HepG2 (cell line): ENCODE measurements around the gene NADK2. TPM values are rescaled to one million over a fixed set of nuclear protein-coding genes. Genes with fewer than 3 reads are reported as not detected.
A peak's percentile ranks its signal among the peaks of the same experiment; 100 is the strongest.

Experiments used
- ATF1 ChIP-seq: IDR thresholded peaks from 2 replicates; pipeline ENCODE4 v1.6.1; 2016; ENCODE audit warnings: mild to moderate bottlenecking, control low read depth
- FOXA1 ChIP-seq, 2 experiments: fragments of 450-650 bp in 1 of 2; sonication (generic) in 1 of 2; formaldehyde crosslinking in 1 of 2; IDR thresholded peaks; 2 replicates each; pipeline versions ENCODE4 v1.4.0 to v1.6.1; 2016 to 2020; ENCODE audit warnings: missing genetic modification reagents in 1 of 2
- MLXIP ChIP-seq: sonication (generic); formaldehyde crosslinking; IDR thresholded peaks from 2 replicates; pipeline ENCODE4 v1.9.0; 2021; ENCODE audit warnings: missing genetic modification reagents, borderline replicate concordance
- NR2F1 ChIP-seq, 2 experiments: fragments of 450-650 bp in 1 of 2; formaldehyde crosslinking in 1 of 2; IDR thresholded peaks; 2 replicates each; pipeline versions ENCODE4 v1.5.0 to v1.6.1; 2016 to 2020; ENCODE audit warnings: mild to moderate bottlenecking in 1 of 2, missing compliant biosample characterization in 1 of 2, missing genetic modification reagents in 1 of 2, moderate library complexity in 1 of 2
- NRL ChIP-seq: sonication (generic); formaldehyde crosslinking; IDR thresholded peaks from 2 replicates; pipeline ENCODE4 v1.5.0; 2020; ENCODE audit warnings: missing genetic modification reagents, mild to moderate bottlenecking, moderate library complexity, borderline replicate concordance
- PCBP2 ChIP-seq: fragments of 200-400 bp; formaldehyde crosslinking; optimal IDR thresholded peaks from 2 replicates; pipeline ENCODE3; 2018; ENCODE audit warnings: low read length, low read depth; ENCODE audit not compliant: poor library complexity, severe bottlenecking
- PHF21A ChIP-seq: sonication (generic); formaldehyde crosslinking; IDR thresholded peaks from 2 replicates; pipeline ENCODE4 v1.5.0; 2020; ENCODE audit warnings: mild to moderate bottlenecking, missing genetic modification reagents
- PITX1 ChIP-seq: sonication (generic); formaldehyde crosslinking; IDR thresholded peaks from 2 replicates; pipeline ENCODE4 v1.5.1; 2020; ENCODE audit warnings: mild to moderate bottlenecking, missing genetic modification reagents
- RBM22 ChIP-seq: fragments of 200-400 bp; formaldehyde crosslinking; optimal IDR thresholded peaks from 2 replicates; pipeline ENCODE3; 2017; ENCODE audit warnings: mild to moderate bottlenecking, low read length, moderate library complexity
- SIN3A ChIP-seq: IDR thresholded peaks from 2 replicates; pipeline ENCODE4 v1.6.1; 2011; ENCODE audit warnings: low read depth, mild to moderate bottlenecking, control low read depth, low read length, borderline replicate concordance
- SIX4 ChIP-seq: sonication (generic); formaldehyde crosslinking; IDR thresholded peaks from 2 replicates; pipeline ENCODE4 v1.4.0; 2020; ENCODE audit warnings: missing genetic modification reagents
- SOX6 ChIP-seq, 2 experiments: fragments of 450-650 bp in 1 of 2; sonication (generic) in 1 of 2; formaldehyde crosslinking in 1 of 2; IDR thresholded peaks; 2 replicates each; pipeline versions ENCODE4 v1.4.0 to v1.6.1; 2017 to 2020; ENCODE audit warnings: antibody characterized with exemption in 1 of 2, mild to moderate bottlenecking in 1 of 2, missing genetic modification reagents in 1 of 2
- TBX2 ChIP-seq: sonication (generic); formaldehyde crosslinking; IDR thresholded peaks from 2 replicates; pipeline ENCODE4 v1.5.0; 2020; ENCODE audit warnings: missing genetic modification reagents, mild to moderate bottlenecking, borderline replicate concordance
- TBX3 ChIP-seq: fragments of 450-650 bp; IDR thresholded peaks from 2 replicates; pipeline ENCODE4 v1.6.1; 2017; ENCODE audit warnings: antibody characterized with exemption, mild to moderate bottlenecking, inconsistent platforms, borderline replicate concordance
- TCF12 ChIP-seq, 2 experiments: fragments of 450-650 bp in 1 of 2; sonication (generic) in 1 of 2; formaldehyde crosslinking in 1 of 2; IDR thresholded peaks; 2 replicates each; pipeline versions ENCODE4 v1.6.1 to v1.8.0; 2017 to 2022; ENCODE audit warnings: antibody characterized with exemption in 1 of 2, mild to moderate bottlenecking in 1 of 2, missing genetic modification reagents in 1 of 2, moderate library complexity in 1 of 2
- TFDP2 ChIP-seq: sonication (generic); formaldehyde crosslinking; IDR thresholded peaks from 2 replicates; pipeline ENCODE4 v1.4.0; 2020; ENCODE audit warnings: missing genetic modification reagents
- TRIM24 ChIP-seq: sonication (generic); formaldehyde crosslinking; IDR thresholded peaks from 2 replicates; pipeline ENCODE4 v1.8.0; 2022; ENCODE audit warnings: mild to moderate bottlenecking, missing genetic modification reagents
- ZBTB25 ChIP-seq: IDR thresholded peaks from 2 replicates; pipeline ENCODE4 v1.6.1; 2018; ENCODE audit warnings: missing genetic modification reagents
- ZNF556 ChIP-seq: sonication (generic); formaldehyde crosslinking; IDR thresholded peaks from 2 replicates; pipeline ENCODE4 v1.4.0; 2020; ENCODE audit warnings: mild to moderate bottlenecking, missing genetic modification reagents, borderline replicate concordance
- ZNF580 ChIP-seq: IDR thresholded peaks from 2 replicates; pipeline ENCODE4 v1.6.1; 2016; ENCODE audit warnings: low read depth, borderline replicate concordance
- ZNF629 ChIP-seq: sonication (generic); formaldehyde crosslinking; conservative IDR thresholded peaks from 2 replicates; pipeline ENCODE4 v1.5.0; 2020; ENCODE audit warnings: missing genetic modification reagents
- ZSCAN9 ChIP-seq: IDR thresholded peaks from 2 replicates; pipeline ENCODE4 v1.6.1; 2016; ENCODE audit warnings: borderline replicate concordance
- polyA plus RNA-seq, 8 experiments: library from polyadenylated mRNA; depleted of rRNA in 3 of 8; stranded (reverse) in 7 of 8; unstranded in 1 of 8; fragments of >200 nt; fragmentation: Illumina TruSeq in 4 of 8; extraction: Trizol in 4 of 8; gene quantifications; 2 replicates each; pipeline versions ENCODE4 v1.2.1 to v1.2.3, GENCODE V29; 2011 to 2016; ENCODE audit warnings: low read depth in 4 of 8, missing spikeins in 1 of 8, mixed read lengths in 1 of 8; ENCODE audit not compliant: insufficient read depth in 1 of 8
- total RNA-seq, 5 experiments: library from RNA; depleted of rRNA; stranded (reverse); fragments of >200 nt; fragmentation: Illumina TruSeq; extraction: Trizol; gene quantifications; 2 replicates each; pipeline ENCODE4 v1.2.3, GENCODE V29; 2016; ENCODE audit warnings: low read depth in 1 of 5

The NADK2 gene
- total and polyA plus RNA-seq, 2 of the 13 experiments (the other 11 are each of a cell fraction or from before 2014, with no cell fraction given) = 13.9 to 71.4 TPM

- no peak for TF ChIP-seq PCBP2
- no peak for TF ChIP-seq TCF12 (IDR thresholded peaks at IDR 0.05)
- peak; percentile 52; the same call in 1 of the 2 replicates for TF ChIP-seq TCF12 (CRISPR knock-in tag; IDR thresholded peaks at IDR 0.05)
- TF ChIP-seq RBM22 = no peak
- TF ChIP-seq TBX3 = peak; percentile 74; the same call in 1 of the 2 replicates
- TF ChIP-seq ZNF556 (CRISPR knock-in tag) = peak; percentile 25; the same call in 1 of the 2 replicates
- no peak for TF ChIP-seq TRIM24
- 0 out of 2 replicates have a peak, but pooled peaks have one; percentile 35 for TF ChIP-seq SIN3A
- peak; percentile 60; the same call in 1 of the 2 replicates for TF ChIP-seq ZBTB25
- peak; percentile 59 for TF ChIP-seq TBX2 (CRISPR knock-in tag)
- 0 out of 2 replicates have a peak, but pooled peaks have one; percentile 18 for TF ChIP-seq TFDP2 (CRISPR knock-in tag)
- no peak for TF ChIP-seq NRL (CRISPR knock-in tag)
- peak; percentile 91 for TF ChIP-seq PITX1 (CRISPR knock-in tag)
- TF ChIP-seq ZNF580 (CRISPR knock-in tag) = 0 out of 2 replicates have a peak, but pooled peaks have one; percentile 19
- no peak for TF ChIP-seq SOX6 (IDR thresholded peaks at IDR 0.05)
- TF ChIP-seq SOX6 (CRISPR knock-in tag; IDR thresholded peaks at IDR 0.05) = peak; percentile 85
- peak; percentile 60; the same call in 1 of the 2 replicates for TF ChIP-seq ZSCAN9
- TF ChIP-seq PHF21A (CRISPR knock-in tag) = peak; percentile 40; the same call in 1 of the 2 replicates
- 0 out of 4 replicates have a peak, but pooled peaks of 1 of the 2 experiments have one; percentile 19 for TF ChIP-seq NR2F1 (CRISPR knock-in tag; IDR thresholded peaks at IDR 0.05)
- peak; percentile 52 for TF ChIP-seq FOXA1 (IDR thresholded peaks at IDR 0.05)
- TF ChIP-seq FOXA1 (CRISPR knock-in tag; IDR thresholded peaks at IDR 0.05) = peak; percentile 81
- no peak for TF ChIP-seq MLXIP (CRISPR knock-in tag)
- peak; percentile 71 for TF ChIP-seq ATF1 (CRISPR knock-in tag)
- TF ChIP-seq SIX4 (CRISPR knock-in tag) = peak; percentile 65; the same call in 1 of the 2 replicates
- TF ChIP-seq ZNF629 (CRISPR knock-in tag) = peak; percentile 37; the same call in 1 of the 2 replicates
Observed at GRCh38 chr5:36239370-36240293, 2.1 kb downstream of the NADK2 start (continued).
